Measurements from ENCODE around the gene WARS2.

GRCh38 chr1:119007339-119007669 is 133.1 kb downstream of the WARS2 start:
- TF ChIP-seq, protein P1, sequence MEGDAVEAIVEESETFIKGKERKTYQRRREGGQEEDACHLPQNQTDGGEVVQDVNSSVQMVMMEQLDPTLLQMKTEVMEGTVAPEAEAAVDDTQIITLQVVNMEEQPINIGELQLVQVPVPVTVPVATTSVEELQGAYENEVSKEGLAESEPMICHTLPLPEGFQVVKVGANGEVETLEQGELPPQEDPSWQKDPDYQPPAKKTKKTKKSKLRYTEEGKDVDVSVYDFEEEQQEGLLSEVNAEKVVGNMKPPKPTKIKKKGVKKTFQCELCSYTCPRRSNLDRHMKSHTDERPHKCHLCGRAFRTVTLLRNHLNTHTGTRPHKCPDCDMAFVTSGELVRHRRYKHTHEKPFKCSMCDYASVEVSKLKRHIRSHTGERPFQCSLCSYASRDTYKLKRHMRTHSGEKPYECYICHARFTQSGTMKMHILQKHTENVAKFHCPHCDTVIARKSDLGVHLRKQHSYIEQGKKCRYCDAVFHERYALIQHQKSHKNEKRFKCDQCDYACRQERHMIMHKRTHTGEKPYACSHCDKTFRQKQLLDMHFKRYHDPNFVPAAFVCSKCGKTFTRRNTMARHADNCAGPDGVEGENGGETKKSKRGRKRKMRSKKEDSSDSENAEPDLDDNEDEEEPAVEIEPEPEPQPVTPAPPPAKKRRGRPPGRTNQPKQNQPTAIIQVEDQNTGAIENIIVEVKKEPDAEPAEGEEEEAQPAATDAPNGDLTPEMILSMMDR (IDR thresholded peaks at IDR 0.05) = no peak
- TF ChIP-seq ZFX (IDR thresholded peaks at IDR 0.05; ENCODE audit: borderline replicate concordance) = no peak
